GM18867 (cell line): ENCODE measurements around the gene EDAR.

ENCODE experiments used
- ATAC-seq: cut with Tn5 transposase; IDR thresholded peaks from one replicate; pipeline ENCODE4 v1.9.1; 2021; ENCODE audit warnings: mild to moderate bottlenecking, moderate library complexity; ENCODE audit not compliant: unreplicated experiment

The EDAR gene

GRCh38 chr2:109005686-109006204, 16.7 kb upstream of the EDAR start:
- ATAC-seq: no peak

- no peak for ATAC-seq
Observed at GRCh38 chr2:109001201-109001600, 12.2 kb upstream of the EDAR start.

- no peak for ATAC-seq
Observed at GRCh38 chr2:109000738-109001137, 11.7 kb upstream of the EDAR start.

GRCh38 chr2:108998911-108999310, 9.9 kb upstream of the EDAR start:
- no peak for ATAC-seq

GRCh38 chr2:108994178-108994577, 5.2 kb upstream of the EDAR start:
- ATAC-seq: no peak

- ATAC-seq: no peak
Observed at GRCh38 chr2:108993095-108993937, 4.3 kb upstream of the EDAR start.

GRCh38 chr2:108988076-108988795, 784 bp downstream of the EDAR start:
- ATAC-seq: no peak

- no peak for ATAC-seq
Observed at GRCh38 chr2:108986916-108987510, 2.0 kb downstream of the EDAR start.

- ATAC-seq: no peak
Observed at GRCh38 chr2:108983610-108984009, 5.4 kb downstream of the EDAR start.

GRCh38 chr2:108983061-108983460, 6.0 kb downstream of the EDAR start:
- ATAC-seq: no peak

- no peak for ATAC-seq
Observed at GRCh38 chr2:108982259-108982679, 6.8 kb downstream of the EDAR start.

GRCh38 chr2:108981846-108982245, 7.2 kb downstream of the EDAR start:
- ATAC-seq: no peak

- no peak for ATAC-seq
Observed at GRCh38 chr2:108980076-108980475, 8.9 kb downstream of the EDAR start.

- no peak for ATAC-seq
Observed at GRCh38 chr2:108979461-108979860, 9.6 kb downstream of the EDAR start.

GRCh38 chr2:108978709-108979111, 10.3 kb downstream of the EDAR start:
- ATAC-seq: no peak

GRCh38 chr2:108975613-108976435, 13.2 kb downstream of the EDAR start:
- ATAC-seq: no peak

- ATAC-seq: no peak
Observed at GRCh38 chr2:108974674-108975073, 14.3 kb downstream of the EDAR start.

- no peak for ATAC-seq
Observed at GRCh38 chr2:108972663-108973062, 16.4 kb downstream of the EDAR start.

- ATAC-seq: no peak
Observed at GRCh38 chr2:108971661-108972566, 17.1 kb downstream of the EDAR start.

- no peak for ATAC-seq
Observed at GRCh38 chr2:108970369-108970768, 18.7 kb downstream of the EDAR start.
